GM10266 (cell line): ENCODE data around the gene TAGLN3.

Experiments used
- DNase-seq: peaks from one replicate; pipeline ENCODE4 v3.0.0; 2012; ENCODE audit errors: extremely low spot score
- TF ChIP-seq, protein P1 (sequence below): IDR thresholded peaks from 2 replicates; pipeline ENCODE4 v1.5.1; 2012; ENCODE audit warnings: mild to moderate bottlenecking, low read depth; ENCODE audit not compliant: control insufficient read depth, insufficient read depth; ENCODE audit errors: missing control alignments

Gene TAGLN3

GRCh38 chr3:111967651-111968274, 31.0 kb upstream of the TAGLN3 start:
- TF ChIP-seq, protein P1, sequence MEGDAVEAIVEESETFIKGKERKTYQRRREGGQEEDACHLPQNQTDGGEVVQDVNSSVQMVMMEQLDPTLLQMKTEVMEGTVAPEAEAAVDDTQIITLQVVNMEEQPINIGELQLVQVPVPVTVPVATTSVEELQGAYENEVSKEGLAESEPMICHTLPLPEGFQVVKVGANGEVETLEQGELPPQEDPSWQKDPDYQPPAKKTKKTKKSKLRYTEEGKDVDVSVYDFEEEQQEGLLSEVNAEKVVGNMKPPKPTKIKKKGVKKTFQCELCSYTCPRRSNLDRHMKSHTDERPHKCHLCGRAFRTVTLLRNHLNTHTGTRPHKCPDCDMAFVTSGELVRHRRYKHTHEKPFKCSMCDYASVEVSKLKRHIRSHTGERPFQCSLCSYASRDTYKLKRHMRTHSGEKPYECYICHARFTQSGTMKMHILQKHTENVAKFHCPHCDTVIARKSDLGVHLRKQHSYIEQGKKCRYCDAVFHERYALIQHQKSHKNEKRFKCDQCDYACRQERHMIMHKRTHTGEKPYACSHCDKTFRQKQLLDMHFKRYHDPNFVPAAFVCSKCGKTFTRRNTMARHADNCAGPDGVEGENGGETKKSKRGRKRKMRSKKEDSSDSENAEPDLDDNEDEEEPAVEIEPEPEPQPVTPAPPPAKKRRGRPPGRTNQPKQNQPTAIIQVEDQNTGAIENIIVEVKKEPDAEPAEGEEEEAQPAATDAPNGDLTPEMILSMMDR = peak; percentile 88
- DNase-seq = peak; percentile 53

- no peak for DNase-seq
- TF ChIP-seq, protein P1 = no peak
Measured at GRCh38 chr3:111968319-111969054, 30.2 kb upstream of the TAGLN3 start.

DNA sequence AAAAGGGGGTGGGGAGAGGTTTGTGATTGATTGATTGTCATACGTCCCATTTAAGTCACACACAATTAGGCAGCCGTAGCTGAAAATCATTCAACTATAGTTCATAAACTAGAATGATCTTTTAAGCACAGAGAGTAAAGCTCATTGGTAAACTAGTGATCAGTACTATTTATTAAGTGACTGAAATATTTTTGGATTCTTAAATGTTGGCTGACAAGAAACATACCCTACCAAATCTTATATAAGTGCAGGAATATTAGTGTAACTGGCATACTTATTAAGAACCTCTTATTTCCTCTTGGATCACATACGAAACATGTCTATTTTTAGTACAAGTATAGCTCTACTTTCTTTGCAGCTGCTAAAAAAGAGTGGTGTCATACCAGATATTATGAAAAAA, 28.3 kb upstream of the TAGLN3 start:
- TF ChIP-seq, protein P1 = no peak
- no peak for DNase-seq

GRCh38 chr3:111971533-111972130, 27.1 kb upstream of the TAGLN3 start:
- DNase-seq = no peak
- TF ChIP-seq, protein P1 = no peak

DNA sequence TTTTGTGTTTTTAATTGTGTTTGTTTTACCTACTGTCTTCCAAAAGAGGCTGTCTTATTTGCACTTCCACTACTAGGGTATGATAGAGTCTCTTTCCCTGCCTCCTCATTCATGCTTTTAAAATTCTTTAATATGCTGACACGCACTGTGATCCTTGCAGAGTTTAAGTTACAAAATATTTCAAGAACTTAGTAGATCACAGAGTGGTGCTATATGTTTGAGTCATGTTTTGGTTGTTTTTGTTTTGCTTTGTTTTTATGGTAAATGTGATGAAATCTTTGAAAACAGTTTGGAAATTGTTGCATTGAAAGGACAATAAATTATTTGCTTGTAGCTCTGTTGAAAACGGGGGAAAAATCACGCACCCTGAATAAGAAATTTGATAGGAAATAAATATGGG, 25.8 kb upstream of the TAGLN3 start:
- TF ChIP-seq, protein P1 = no peak

DNA sequence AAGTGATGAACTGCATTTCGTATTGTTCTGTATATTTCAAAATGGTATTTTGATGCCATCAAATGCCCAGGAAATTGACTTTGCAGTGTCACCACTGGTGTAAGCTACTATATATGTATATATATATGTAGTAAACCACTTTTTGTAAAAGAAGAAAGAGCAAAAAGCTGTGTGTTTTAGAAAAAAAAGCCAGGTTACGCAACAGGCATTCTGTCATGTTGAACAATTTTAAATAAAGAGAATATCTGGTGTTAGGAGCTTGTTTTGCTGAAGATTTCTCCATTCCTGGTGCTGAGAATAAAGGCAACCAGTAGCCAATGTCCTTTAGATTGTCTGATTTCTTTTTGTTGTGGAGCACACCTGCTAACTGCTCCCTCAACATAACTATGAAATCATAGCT, 23.6 kb upstream of the TAGLN3 start:
- no peak for DNase-seq
- TF ChIP-seq, protein P1 = no peak

More for the DNA sequence above, 25.8 kb upstream of the TAGLN3 start:
- DNase-seq = no peak

GRCh38 chr3:111976254-111976653, 22.5 kb upstream of the TAGLN3 start:
- no peak for DNase-seq
- TF ChIP-seq, protein P1 = no peak
